Fibroblast of lung (primary cell): ENCODE data around the gene PCP4. TPM values are rescaled to one million over a fixed set of nuclear protein-coding genes. Genes with fewer than 3 reads are reported as not detected.

Experiments used
- DNase-seq, 2 donors: peaks; one replicate each; pipeline versions ENCODE4 v3.0.0 to v3.0.0-alpha.2; 2010; ENCODE audit warnings: low read depth in 2 of 2
- H2AFZ ChIP-seq: 2 replicates; pipeline ENCODE4 v1.5.1; 2012; ENCODE audit warnings: low read length, control low read depth, inconsistent platforms
- H3K27ac ChIP-seq: 2 replicates; pipeline ENCODE4 v1.5.1; 2011; ENCODE audit warnings: low read length, control low read depth; ENCODE audit not compliant: insufficient read depth
- H3K27me3 ChIP-seq: 2 replicates; pipeline ENCODE4 v1.5.1; 2011; ENCODE audit warnings: mild to moderate bottlenecking, low read length; ENCODE audit not compliant: control insufficient read depth, insufficient read depth
- H3K36me3 ChIP-seq: 2 replicates; pipeline ENCODE4 v1.5.1; 2011; ENCODE audit warnings: low read length; ENCODE audit not compliant: control insufficient read depth, insufficient read depth
- H3K4me1 ChIP-seq: 2 replicates; pipeline ENCODE4 v1.5.1; 2011; ENCODE audit warnings: low read length; ENCODE audit not compliant: control insufficient read depth, insufficient read depth; ENCODE audit errors: extremely low read depth
- H3K4me2 ChIP-seq: 2 replicates; pipeline ENCODE4 v1.5.1; 2011; ENCODE audit warnings: low read length, control low read depth; ENCODE audit not compliant: insufficient read depth; ENCODE audit errors: extremely low read depth
- H3K4me3 ChIP-seq, 4 experiments: fragments of 200-600 bp in 1 of 4; sonication (generic) in 1 of 4; replicated peaks in 1 of 4; 2 replicates each; pipeline ENCODE4 v1.5.1; 2011 to 2016; ENCODE audit warnings: low read length in 4 of 4, low read depth in 3 of 4, mild to moderate bottlenecking in 3 of 4, control low read depth in 2 of 4, inconsistent platforms in 1 of 4, mixed read lengths in 1 of 4; ENCODE audit not compliant: insufficient read depth in 1 of 4; ENCODE audit errors: control extremely low read depth in 1 of 4
- H3K79me2 ChIP-seq: 2 replicates; pipeline ENCODE4 v1.5.1; 2012; ENCODE audit warnings: mild to moderate bottlenecking, low read length, inconsistent platforms; ENCODE audit not compliant: control insufficient read depth, insufficient read depth
- H3K9ac ChIP-seq: 2 replicates; pipeline ENCODE4 v1.5.1; 2011; ENCODE audit warnings: mild to moderate bottlenecking, low read length, control low read depth; ENCODE audit not compliant: insufficient read depth
- H3K9me3 ChIP-seq: 2 replicates; pipeline ENCODE4 v1.5.1; 2012; ENCODE audit warnings: low read depth, low read length; ENCODE audit not compliant: control insufficient read depth, insufficient read depth
- H4K20me1 ChIP-seq: 2 replicates; pipeline ENCODE4 v1.5.1; 2011; ENCODE audit warnings: low read length; ENCODE audit not compliant: control insufficient read depth, insufficient read depth; ENCODE audit errors: extremely low read depth
- CTCF ChIP-seq, 2 donors: IDR thresholded peaks in 1 of 2; conservative IDR thresholded peaks in 1 of 2; 1 replicate in 1 of 2; 2 replicates in 1 of 2; pipeline ENCODE4 v1.5.1; 2011 to 2012; ENCODE audit warnings: low read length in 2 of 2, control low read depth in 1 of 2, inconsistent platforms in 1 of 2, low read depth in 1 of 2, mild to moderate bottlenecking in 1 of 2
- EZH2 ChIP-seq: IDR thresholded peaks from 2 replicates; pipeline ENCODE4 v1.5.1; 2012; ENCODE audit warnings: low read length, control low read depth, mild to moderate bottlenecking; ENCODE audit errors: missing control alignments
- polyA plus RNA-seq, 2 donors: library from polyadenylated mRNA; depleted of rRNA in 1 of 2; stranded (reverse) in 1 of 2; unstranded in 1 of 2; fragments of >200 nt; gene quantifications; 2 replicates each; pipeline ENCODE4 v1.2.1, GENCODE V29; 2011 to 2012; ENCODE audit warnings: missing spikeins in 1 of 2
- total RNA-seq: library from RNA; depleted of rRNA; stranded (reverse); fragments of >200 nt; gene quantifications from 2 replicates; pipeline ENCODE4 v1.2.1, GENCODE V29; 2014

The PCP4 gene
- total and polyA plus RNA-seq, 2 donors (not counting 1 experiment from before 2014, with no cell fraction given) = not detected

GRCh38 chr21:39866093-39866492 is 1.1 kb upstream of the PCP4 start:
- H3K4me3 ChIP-seq = no peak overlapping the region
- H3K9ac ChIP-seq = no peak overlapping the region
- H3K27me3 ChIP-seq = no peaks in the 10 kb centered on the region
- no peaks in the 10 kb centered on the region for H3K36me3 ChIP-seq
- no peak overlapping the region for H3K27ac ChIP-seq
- H3K4me2 ChIP-seq = no peak overlapping the region
- TF ChIP-seq EZH2 (no peak), CTCF (conservative IDR thresholded peaks at IDR 0.05 in 1 of 2, IDR thresholded peaks at IDR 0.05 in 1 of 2; ENCODE audit: low read depth in 1 of 2, low read length in 2 of 2) (no peak)
- H2AFZ ChIP-seq = no peak overlapping the region
- no peaks in the 10 kb centered on the region for H4K20me1 ChIP-seq
- no peaks in the 10 kb centered on the region for H3K9me3 ChIP-seq
- no peaks in the 10 kb centered on the region for H3K79me2 ChIP-seq
- no peaks in the 10 kb centered on the region for H3K4me1 ChIP-seq
- DNase-seq = no peak

DNA sequence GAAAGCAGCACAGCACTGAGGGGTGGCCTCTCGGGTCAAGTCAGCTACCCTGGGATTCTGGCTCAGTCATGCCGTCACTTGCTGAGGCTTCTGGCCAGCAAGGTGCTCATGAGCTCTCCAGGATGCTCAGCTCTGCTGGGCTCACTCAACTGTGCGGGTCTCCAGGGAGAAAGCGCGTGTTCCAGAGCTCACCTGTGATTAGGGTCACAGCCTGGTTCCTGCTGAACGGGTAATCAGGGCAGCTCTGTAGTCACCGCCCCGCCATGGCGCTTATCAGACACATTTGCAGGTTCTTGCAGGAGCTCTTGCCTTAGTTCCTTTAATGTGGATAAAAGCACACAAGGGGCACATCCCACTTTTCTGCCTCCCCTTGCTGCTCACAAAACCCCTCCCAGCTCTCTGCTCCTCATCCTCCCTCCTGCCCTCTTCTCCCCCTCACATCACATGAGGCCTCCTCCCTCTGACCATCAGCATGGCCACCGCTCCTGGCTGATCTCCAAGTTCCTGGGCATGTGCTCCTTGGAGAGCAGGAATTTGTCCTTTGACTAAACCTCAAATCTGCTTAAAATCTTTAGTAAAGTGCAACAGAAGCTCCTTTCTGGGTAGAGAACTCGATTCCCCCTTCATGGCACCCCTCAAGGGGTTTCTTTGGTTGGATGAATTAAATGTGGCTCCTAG is 2.0 kb downstream of the PCP4 start:
- H3K4me3 ChIP-seq = no peak overlapping the region
- TF ChIP-seq EZH2 (no peak), CTCF (conservative IDR thresholded peaks at IDR 0.05 in 1 of 2, IDR thresholded peaks at IDR 0.05 in 1 of 2; ENCODE audit: low read depth in 1 of 2, low read length in 2 of 2) (no peak)
- H2AFZ ChIP-seq = no peak overlapping the region
- H3K27me3 ChIP-seq = no peaks in the 10 kb centered on the region
- no peak overlapping the region for H3K9ac ChIP-seq
- no peaks in the 10 kb centered on the region for H3K36me3 ChIP-seq
- no peaks in the 10 kb centered on the region for H3K79me2 ChIP-seq
- no peaks in the 10 kb centered on the region for H3K4me1 ChIP-seq
- H3K9me3 ChIP-seq = no peaks in the 10 kb centered on the region
- H3K4me2 ChIP-seq = no peak overlapping the region
- no peak for DNase-seq
- no peaks in the 10 kb centered on the region for H4K20me1 ChIP-seq
- H3K27ac ChIP-seq = no peak overlapping the region

GRCh38 chr21:39873687-39874086 is 6.4 kb downstream of the PCP4 start:
- no peak overlapping the region for H3K9ac ChIP-seq
- H3K4me3 ChIP-seq = no peak overlapping the region
- H3K79me2 ChIP-seq = no peaks in the 10 kb centered on the region
- no peaks in the 10 kb centered on the region for H3K9me3 ChIP-seq
- H3K4me2 ChIP-seq = no peak overlapping the region
- H3K36me3 ChIP-seq = no peaks in the 10 kb centered on the region
- no peak overlapping the region for H3K27ac ChIP-seq
- H4K20me1 ChIP-seq = no peaks in the 10 kb centered on the region
- no peak for TF ChIP-seq EZH2
- no peaks in the 10 kb centered on the region for H3K27me3 ChIP-seq
- H2AFZ ChIP-seq = no peak overlapping the region
- no peaks in the 10 kb centered on the region for H3K4me1 ChIP-seq
- no peak for DNase-seq
